CD14-positive monocyte (primary cell): ENCODE results near the gene PDE4D. TPM values are rescaled to one million over a fixed set of nuclear protein-coding genes. Genes with fewer than 3 reads are reported as not detected.

ENCODE experiments used
- DNase-seq, 3 donors: peaks; one replicate each; pipeline ENCODE4 v3.0.0-alpha.2; 2011 to 2022
- H2AFZ ChIP-seq: 2 replicates; pipeline ENCODE4 v1.6.0; 2012; ENCODE audit warnings: mild to moderate bottlenecking, low read depth, low read length, inconsistent platforms; ENCODE audit not compliant: insufficient read depth, poor library complexity, severe bottlenecking
- H3K27ac ChIP-seq, 2 donors: 1 replicate in 1 of 2; 2 replicates in 1 of 2; pipeline ENCODE4 v1.5.1; 2012 to 2013; ENCODE audit warnings: low read length in 2 of 2, control low read depth in 1 of 2, inconsistent platforms in 1 of 2, low read depth in 1 of 2, mild to moderate bottlenecking in 1 of 2
- H3K27me3 ChIP-seq, 2 donors: one replicate each; pipeline versions ENCODE4 v1.6.0 to v1.6.1; 2011 to 2013; ENCODE audit warnings: low read length in 2 of 2; ENCODE audit not compliant: control insufficient read depth in 2 of 2, insufficient read depth in 2 of 2
- H3K36me3 ChIP-seq, 2 donors: replicated peaks in 1 of 2; 1 replicate in 1 of 2; 2 replicates in 1 of 2; pipeline versions ENCODE4 v1.5.1 to v1.6.1; 2012 to 2013; ENCODE audit warnings: low read length in 2 of 2, control low read depth in 1 of 2, inconsistent platforms in 1 of 2, mild to moderate bottlenecking in 1 of 2; ENCODE audit not compliant: insufficient read depth in 2 of 2, control insufficient read depth in 1 of 2
- H3K4me1 ChIP-seq, 2 donors: 1 replicate in 1 of 2; 2 replicates in 1 of 2; pipeline versions ENCODE4 v1.5.1 to v1.6.1; 2012 to 2013; ENCODE audit warnings: low read length in 2 of 2, control low read depth in 1 of 2, inconsistent platforms in 1 of 2, mild to moderate bottlenecking in 1 of 2, moderate library complexity in 1 of 2; ENCODE audit not compliant: insufficient read depth in 2 of 2, control insufficient read depth in 1 of 2
- H3K4me2 ChIP-seq: replicated peaks from 2 replicates; pipeline ENCODE3; 2012; ENCODE audit warnings: low read length, moderate library complexity, mild to moderate bottlenecking; ENCODE audit not compliant: poor library complexity, severe bottlenecking; ENCODE audit errors: extremely low read depth
- H3K4me3 ChIP-seq, 3 experiments: fragments of 200-600 bp in 1 of 3; sonication (generic) in 1 of 3; replicated peaks in 1 of 3; 1 replicate in 2 of 3; 2 replicates in 1 of 3; pipeline ENCODE4 v1.5.1; 2011 to 2013; ENCODE audit warnings: low read length in 3 of 3, mild to moderate bottlenecking in 3 of 3, control low read depth in 2 of 3, low read depth in 2 of 3, inconsistent platforms in 1 of 3, moderate library complexity in 1 of 3
- H3K79me2 ChIP-seq: 2 replicates; pipeline ENCODE4 v1.6.0; 2012; ENCODE audit warnings: mild to moderate bottlenecking, control low read depth, inconsistent platforms, low read length, moderate library complexity; ENCODE audit not compliant: insufficient read depth
- H3K9ac ChIP-seq: 2 replicates; pipeline ENCODE4 v1.6.0; 2017; ENCODE audit warnings: low read length, mild to moderate bottlenecking; ENCODE audit not compliant: insufficient read depth, poor library complexity, severe bottlenecking
- H3K9me3 ChIP-seq, 2 donors: replicated peaks in 1 of 2; 1 replicate in 1 of 2; 2 replicates in 1 of 2; pipeline versions ENCODE4 v1.5.1 to v1.6.1; 2012 to 2013; ENCODE audit warnings: low read length in 2 of 2, control low read depth in 1 of 2; ENCODE audit not compliant: control insufficient read depth in 1 of 2, insufficient read depth in 1 of 2
- H4K20me1 ChIP-seq: 2 replicates; pipeline ENCODE4 v1.6.0; 2012; ENCODE audit warnings: mild to moderate bottlenecking, low read length, control low read depth, moderate library complexity; ENCODE audit not compliant: insufficient read depth
- H3K27ac Mint-ChIP-seq, 7 donors: one replicate each; pipeline ENCODE4 v1.8.0; 2020; ENCODE audit warnings: mild to moderate bottlenecking in 7 of 7, mixed read lengths in 7 of 7, moderate library complexity in 6 of 7, inconsistent platforms in 2 of 7
- H3K27me3 Mint-ChIP-seq, 3 donors: one replicate each; pipeline ENCODE4 v1.8.0; 2021 to 2022; ENCODE audit warnings: low read depth in 3 of 3, mild to moderate bottlenecking in 3 of 3, mixed read lengths in 3 of 3, moderate library complexity in 3 of 3, inconsistent platforms in 1 of 3
- H3K36me3 Mint-ChIP-seq, 2 donors: one replicate each; pipeline ENCODE4 v1.8.0; 2020; ENCODE audit warnings: mixed read lengths in 2 of 2, inconsistent platforms in 1 of 2, mild to moderate bottlenecking in 1 of 2
- H3K4me1 Mint-ChIP-seq: one replicate; pipeline ENCODE4 v1.8.0; 2020; ENCODE audit warnings: mild to moderate bottlenecking, mixed read lengths
- H3K4me3 Mint-ChIP-seq, 2 donors: one replicate each; pipeline ENCODE4 v1.8.0; 2020; ENCODE audit warnings: mild to moderate bottlenecking in 2 of 2, mixed read lengths in 2 of 2, moderate library complexity in 1 of 2
- H3K9me3 Mint-ChIP-seq, 7 donors: one replicate each; pipeline ENCODE4 v1.8.0; 2020 to 2022; ENCODE audit warnings: mixed read lengths in 7 of 7, mild to moderate bottlenecking in 6 of 7, moderate library complexity in 6 of 7, inconsistent platforms in 2 of 7
- WGBS: methylation state at CpG from one replicate; pipeline ENCODE4 v1.1.5; 2013; ENCODE audit warnings: missing lambda C conversion rate; ENCODE audit not compliant: insufficient coverage; 5-methylcytosine and 5-hydroxymethylcytosine counted together
- intact Hi-C, 2 donors: fragments of 100-400 bp; cut with micrococcal nuclease; formaldehyde crosslinking; loops; one replicate each; pipeline versions ENCODE4 v1.15.0 to v1.15.1; 2023
- polyA plus RNA-seq, 3 donors: library from polyadenylated mRNA; depleted of rRNA in 1 of 3; unstranded in 2 of 3; stranded (reverse) in 1 of 3; fragments of 300-500 nt in 2 of 3; fragments of >200 nt in 1 of 3; fragmentation: Illumina TruSeq in 2 of 3; gene quantifications; 1 replicate in 2 of 3; 2 replicates in 1 of 3; pipeline ENCODE4 v1.2.3, GENCODE V29; 2012 to 2021
- TF ChIP-seq, protein P1 (sequence below): fragments of 200-600 bp; IDR thresholded peaks from one replicate; pipeline ENCODE4 v1.8.0; 2022; ENCODE audit warnings: antibody characterized with exemption, mild to moderate bottlenecking

PDE4D gene
- polyA plus RNA-seq, 3 donors: 1.9 to 3.4 (median 2.8) TPM

DNA sequence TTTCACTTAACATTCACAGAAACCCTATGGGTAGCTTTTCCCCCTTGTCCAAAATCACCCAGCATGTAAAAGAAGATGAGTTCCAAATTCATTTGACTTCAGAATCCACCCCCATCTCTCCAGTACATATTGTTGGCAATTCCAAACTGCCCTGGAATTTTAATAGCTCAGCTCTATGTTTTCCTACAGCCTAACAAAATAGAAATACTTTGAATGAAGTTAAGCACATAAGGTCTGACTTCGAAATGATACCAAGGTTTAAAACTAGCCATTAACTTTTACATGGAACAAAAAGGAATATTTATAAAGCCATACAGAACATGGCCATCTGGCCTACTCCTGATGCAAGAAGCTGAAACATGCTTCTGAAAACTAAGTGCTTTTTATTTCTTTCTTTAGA, 634.3 kb downstream of the PDE4D start:
- Histone ChIP-seq H2AFZ (no peak overlapping the region), H3K27me3 (no peaks in the 10 kb centered on the region), H3K36me3 (no peaks in the 10 kb centered on the region), H3K9ac (no peak overlapping the region), H3K4me2 (no peak overlapping the region), H3K4me1 (no peaks in the 10 kb centered on the region), H3K9me3 (no peaks in the 10 kb centered on the region), H3K79me2 (no peaks in the 10 kb centered on the region), H3K4me3 (no peak overlapping the region), H3K27ac (no peak overlapping the region), H4K20me1 (no peaks in the 10 kb centered on the region)
- Mint-ChIP-seq H3K27ac (no peak overlapping the region), H3K4me1 (peaks cover 3% of the 10 kb centered on the region), H3K27me3 (no peaks in the 10 kb centered on the region), H3K4me3 (no peak overlapping the region), H3K36me3 (no peaks in the 10 kb centered on the region), H3K9me3 (peaks cover 0 to 2% (median 0%) of the 10 kb centered on the region in 7 donors)
- TF ChIP-seq, protein P1, sequence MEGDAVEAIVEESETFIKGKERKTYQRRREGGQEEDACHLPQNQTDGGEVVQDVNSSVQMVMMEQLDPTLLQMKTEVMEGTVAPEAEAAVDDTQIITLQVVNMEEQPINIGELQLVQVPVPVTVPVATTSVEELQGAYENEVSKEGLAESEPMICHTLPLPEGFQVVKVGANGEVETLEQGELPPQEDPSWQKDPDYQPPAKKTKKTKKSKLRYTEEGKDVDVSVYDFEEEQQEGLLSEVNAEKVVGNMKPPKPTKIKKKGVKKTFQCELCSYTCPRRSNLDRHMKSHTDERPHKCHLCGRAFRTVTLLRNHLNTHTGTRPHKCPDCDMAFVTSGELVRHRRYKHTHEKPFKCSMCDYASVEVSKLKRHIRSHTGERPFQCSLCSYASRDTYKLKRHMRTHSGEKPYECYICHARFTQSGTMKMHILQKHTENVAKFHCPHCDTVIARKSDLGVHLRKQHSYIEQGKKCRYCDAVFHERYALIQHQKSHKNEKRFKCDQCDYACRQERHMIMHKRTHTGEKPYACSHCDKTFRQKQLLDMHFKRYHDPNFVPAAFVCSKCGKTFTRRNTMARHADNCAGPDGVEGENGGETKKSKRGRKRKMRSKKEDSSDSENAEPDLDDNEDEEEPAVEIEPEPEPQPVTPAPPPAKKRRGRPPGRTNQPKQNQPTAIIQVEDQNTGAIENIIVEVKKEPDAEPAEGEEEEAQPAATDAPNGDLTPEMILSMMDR: no peak
- no CpG with 5 or more reads among the region's 1 CpG for WGBS
- no peak for DNase-seq
- intact Hi-C loops: no loop called here

DNA sequence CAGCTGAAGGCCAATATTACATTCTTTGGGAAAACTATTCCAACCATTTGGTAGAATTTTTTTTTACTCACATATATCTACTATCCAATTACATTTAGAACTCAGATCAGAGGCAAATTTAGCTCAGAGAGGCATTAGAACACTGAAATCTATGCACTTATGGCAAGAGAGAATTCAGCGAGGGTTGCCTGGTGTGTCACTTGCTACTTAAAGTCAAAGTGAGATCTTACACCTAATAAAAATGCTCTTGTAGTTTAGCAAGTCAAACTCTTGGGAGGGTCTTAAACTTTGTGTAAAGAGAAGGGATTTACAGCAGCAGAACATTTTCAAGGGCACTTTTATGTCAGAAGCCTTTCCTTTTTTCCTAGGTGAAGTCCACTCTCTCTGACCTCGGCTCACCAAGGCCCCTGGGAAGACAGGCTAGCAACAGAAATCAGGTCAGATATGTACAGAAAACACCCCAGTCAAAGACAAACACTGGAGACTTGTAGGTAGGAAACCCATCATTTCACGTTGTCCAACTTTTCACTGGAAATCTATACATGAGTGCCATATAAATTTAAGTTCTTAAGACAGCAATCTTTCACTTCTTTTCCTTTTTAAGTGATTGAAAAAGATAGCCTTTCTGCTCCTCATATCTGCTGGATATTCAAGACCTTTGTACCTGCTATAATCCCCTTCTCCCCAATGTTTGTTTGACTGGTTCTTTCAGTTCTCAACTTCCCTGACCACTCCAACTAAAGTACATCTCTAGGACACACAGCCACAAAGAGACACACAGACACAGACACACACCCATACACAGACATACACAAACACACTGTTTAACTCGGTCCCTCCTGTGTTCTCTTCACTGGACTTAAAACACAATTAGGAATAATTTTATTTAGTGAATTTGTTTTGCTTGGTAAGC, 635.8 kb downstream of the PDE4D start:
- no peak overlapping the region for H3K27ac Mint-ChIP-seq
- H3K4me3 Mint-ChIP-seq: no peak overlapping the region
- Histone ChIP-seq H4K20me1 (no peaks in the 10 kb centered on the region), H2AFZ (no peak overlapping the region), H3K27ac (no peak overlapping the region), H3K27me3 (no peaks in the 10 kb centered on the region), H3K9me3 (no peaks in the 10 kb centered on the region), H3K9ac (no peak overlapping the region), H3K4me1 (no peaks in the 10 kb centered on the region), H3K4me2 (no peak overlapping the region), H3K79me2 (no peaks in the 10 kb centered on the region), H3K4me3 (no peak overlapping the region), H3K36me3 (no peaks in the 10 kb centered on the region)
- H3K27me3 Mint-ChIP-seq: no peaks in the 10 kb centered on the region
- H3K4me1 Mint-ChIP-seq: peaks cover 3% of the 10 kb centered on the region
- WGBS: no CpG with 5 or more reads among the region's 4 CpGs
- TF ChIP-seq, protein P1: no peak
- intact Hi-C loops: no loop called here
- DNase-seq: no peak
- H3K9me3 Mint-ChIP-seq: peaks cover 0 to 2% (median 0%) of the 10 kb centered on the region in 7 donors
- no peaks in the 10 kb centered on the region for H3K36me3 Mint-ChIP-seq
